ENCODE data around the gene SCART1.
"Not testable (repeated sequence)": the region's sequence is repeated elsewhere in the genome, so short reads cannot be mapped to it uniquely, and the experiment has no call there.

The SCART1 gene

DNA sequence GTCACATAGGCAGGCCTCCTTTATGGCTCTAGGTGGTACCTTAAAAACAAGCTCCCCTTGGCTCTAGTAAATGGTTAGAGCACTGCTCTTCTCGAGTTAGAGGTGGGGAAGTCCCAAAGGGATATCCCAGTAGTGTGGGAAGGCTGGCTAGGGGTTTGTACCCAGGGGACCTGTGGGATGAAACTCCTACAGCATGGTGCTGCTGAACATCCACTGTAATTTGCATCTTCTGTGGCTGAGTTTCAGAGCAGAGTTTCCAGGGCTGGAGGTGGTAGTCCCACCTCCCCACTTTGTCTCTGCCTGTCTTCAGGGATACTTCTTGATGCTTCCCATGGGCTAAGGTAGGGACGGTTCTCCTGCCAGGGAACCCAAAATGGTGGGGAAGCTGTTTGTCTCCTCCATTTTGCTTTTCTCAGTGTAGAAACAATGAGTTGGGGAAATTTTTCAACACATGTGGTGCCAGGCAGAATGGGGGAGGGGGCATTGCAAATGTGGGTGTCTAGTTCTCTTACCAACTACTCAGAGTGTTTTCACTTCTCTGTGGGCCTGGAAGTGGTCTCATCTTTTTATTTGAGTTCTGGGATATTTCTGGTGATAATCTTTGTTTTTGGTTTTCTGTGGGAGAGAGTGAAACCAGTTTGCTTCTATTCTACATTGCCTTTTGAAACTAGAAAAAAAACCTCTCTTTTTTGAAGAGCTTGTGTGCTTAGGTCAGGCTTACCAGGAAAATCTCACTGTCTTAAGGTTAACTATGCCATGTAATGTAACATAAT, 36.3 kb downstream of the SCART1 start:
- in situ Hi-C loops (cut with HindIII; ENCODE audit: low sequenced_read_pairs): no loop called here
- H3K4me3 ChIP-seq (ENCODE audit: low read depth, low read length): no peak overlapping the region
- TF ChIP-seq, protein P1, sequence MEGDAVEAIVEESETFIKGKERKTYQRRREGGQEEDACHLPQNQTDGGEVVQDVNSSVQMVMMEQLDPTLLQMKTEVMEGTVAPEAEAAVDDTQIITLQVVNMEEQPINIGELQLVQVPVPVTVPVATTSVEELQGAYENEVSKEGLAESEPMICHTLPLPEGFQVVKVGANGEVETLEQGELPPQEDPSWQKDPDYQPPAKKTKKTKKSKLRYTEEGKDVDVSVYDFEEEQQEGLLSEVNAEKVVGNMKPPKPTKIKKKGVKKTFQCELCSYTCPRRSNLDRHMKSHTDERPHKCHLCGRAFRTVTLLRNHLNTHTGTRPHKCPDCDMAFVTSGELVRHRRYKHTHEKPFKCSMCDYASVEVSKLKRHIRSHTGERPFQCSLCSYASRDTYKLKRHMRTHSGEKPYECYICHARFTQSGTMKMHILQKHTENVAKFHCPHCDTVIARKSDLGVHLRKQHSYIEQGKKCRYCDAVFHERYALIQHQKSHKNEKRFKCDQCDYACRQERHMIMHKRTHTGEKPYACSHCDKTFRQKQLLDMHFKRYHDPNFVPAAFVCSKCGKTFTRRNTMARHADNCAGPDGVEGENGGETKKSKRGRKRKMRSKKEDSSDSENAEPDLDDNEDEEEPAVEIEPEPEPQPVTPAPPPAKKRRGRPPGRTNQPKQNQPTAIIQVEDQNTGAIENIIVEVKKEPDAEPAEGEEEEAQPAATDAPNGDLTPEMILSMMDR (IDR thresholded peaks at IDR 0.05; ENCODE audit: low read depth, low read length): no peak
- no peak for DNase-seq (ENCODE audit: low read depth, low spot score)

DNA sequence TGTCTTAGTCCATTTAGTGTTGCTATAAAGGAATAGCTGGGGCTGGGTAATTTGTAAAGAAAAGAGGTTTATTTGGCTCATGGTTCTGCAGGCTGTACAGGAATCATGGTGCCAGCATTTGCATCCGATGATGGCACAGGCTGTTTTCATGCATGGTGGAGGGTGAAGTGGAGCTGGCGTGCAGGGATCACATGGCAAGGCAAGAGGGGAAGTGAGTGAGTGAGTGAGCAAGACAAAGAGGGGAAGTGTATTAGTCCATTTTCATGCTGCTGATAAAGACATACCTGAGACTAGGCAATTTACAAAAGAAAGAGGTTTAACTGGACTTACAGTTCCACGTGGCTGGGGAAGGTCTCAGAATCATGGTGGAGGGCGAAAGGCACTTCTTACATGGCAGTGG, 39.8 kb downstream of the SCART1 start:
- DNase-seq (ENCODE audit: low read depth, low spot score); H3K4me3 ChIP-seq (ENCODE audit: low read depth, low read length); in situ Hi-C loops (cut with HindIII; ENCODE audit: low sequenced_read_pairs): not testable (repeated sequence)

DNA sequence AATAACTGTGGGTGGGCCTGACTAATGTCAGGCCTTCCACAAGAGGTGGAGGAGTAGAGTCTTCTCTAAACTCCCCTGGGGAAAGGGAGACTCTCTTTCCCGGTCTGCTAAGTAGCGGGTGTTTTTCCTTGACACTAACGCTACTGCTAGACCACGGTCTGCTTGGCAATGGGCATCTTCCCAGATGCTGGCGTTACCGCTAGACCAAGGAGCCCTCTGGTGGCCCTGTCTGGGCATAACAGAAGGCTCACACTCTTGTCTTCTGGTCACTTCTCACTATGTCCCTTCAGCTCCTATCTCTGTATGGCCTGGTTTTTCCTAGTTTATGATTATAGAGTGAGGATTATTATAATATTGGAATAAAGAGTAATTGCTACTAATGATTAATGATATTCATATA, 43.6 kb downstream of the SCART1 start:
- TF ChIP-seq, protein P1 (IDR thresholded peaks at IDR 0.05; ENCODE audit: low read depth, low read length): peak; percentile 24
- H3K4me3 ChIP-seq (ENCODE audit: low read depth, low read length); in situ Hi-C loops (cut with HindIII; ENCODE audit: low sequenced_read_pairs); DNase-seq (ENCODE audit: low read depth, low spot score): not testable (repeated sequence)

DNA sequence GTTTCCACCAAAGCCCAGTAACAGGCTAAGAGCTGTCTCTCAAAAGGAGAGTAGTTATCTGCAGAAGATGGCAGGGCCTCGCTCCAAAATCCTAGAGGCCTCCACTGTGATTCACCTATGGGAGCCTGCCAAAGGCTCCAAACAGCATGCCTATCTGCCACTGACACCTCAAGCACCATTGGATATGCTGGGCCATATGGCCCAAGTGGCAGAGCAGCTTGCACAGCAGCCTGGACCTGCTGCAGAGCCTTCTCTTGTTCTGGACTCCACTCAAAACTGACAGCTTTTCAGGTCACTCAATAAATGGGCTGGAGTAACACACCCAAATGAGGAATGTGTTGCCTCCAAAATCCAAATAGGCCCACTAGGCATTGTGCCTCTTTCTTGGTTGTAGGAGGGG, 45.4 kb downstream of the SCART1 start:
- in situ Hi-C loops (cut with HindIII; ENCODE audit: low sequenced_read_pairs); H3K4me3 ChIP-seq (ENCODE audit: low read depth, low read length); DNase-seq (ENCODE audit: low read depth, low spot score): not testable (repeated sequence)

DNA sequence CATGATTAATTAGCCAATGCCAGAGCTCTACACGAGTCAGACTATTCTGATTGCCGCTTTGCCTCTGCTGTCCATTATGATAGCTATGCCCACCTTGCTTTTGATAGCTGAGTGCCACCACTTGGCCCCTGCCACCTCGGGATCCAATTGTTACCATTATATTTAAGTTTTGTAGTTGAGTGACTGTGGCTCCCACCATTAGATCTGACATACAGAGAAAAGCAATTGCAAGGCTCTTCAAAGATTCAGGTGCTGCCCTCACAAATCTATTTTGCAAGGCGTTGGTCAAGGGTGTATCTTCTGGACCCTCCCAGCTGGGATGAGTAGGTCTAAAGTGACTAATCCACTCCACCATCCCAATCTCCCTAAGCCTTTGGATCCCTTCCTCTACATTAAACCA, 47.2 kb downstream of the SCART1 start:
- H3K4me3 ChIP-seq (ENCODE audit: low read depth, low read length); DNase-seq (ENCODE audit: low read depth, low spot score); in situ Hi-C loops (cut with HindIII; ENCODE audit: low sequenced_read_pairs): not testable (repeated sequence)

DNA sequence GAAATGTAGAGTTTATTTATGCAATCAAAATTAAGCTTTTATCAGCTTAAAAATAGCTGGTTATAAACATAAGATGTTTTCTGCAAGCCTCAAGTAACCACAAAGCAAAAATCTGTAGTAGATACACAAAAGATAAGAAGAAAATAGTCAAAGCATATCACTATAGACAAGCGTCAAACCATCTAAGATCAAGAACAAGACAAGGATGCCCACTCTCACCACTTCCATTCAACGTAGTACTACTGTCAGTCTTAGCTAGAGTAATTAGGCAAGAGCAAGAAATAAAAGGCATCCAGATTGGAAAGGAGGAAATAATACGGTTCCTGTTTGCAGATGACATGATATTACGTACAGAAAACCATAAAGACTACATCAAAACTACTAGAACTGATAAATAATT, 56.0 kb downstream of the SCART1 start:
- H3K4me3 ChIP-seq (ENCODE audit: low read depth, low read length): no peak overlapping the region
- TF ChIP-seq, protein P1 (IDR thresholded peaks at IDR 0.05; ENCODE audit: low read depth, low read length): no peak
- in situ Hi-C loops (cut with HindIII; ENCODE audit: low sequenced_read_pairs): no loop called here

DNA sequence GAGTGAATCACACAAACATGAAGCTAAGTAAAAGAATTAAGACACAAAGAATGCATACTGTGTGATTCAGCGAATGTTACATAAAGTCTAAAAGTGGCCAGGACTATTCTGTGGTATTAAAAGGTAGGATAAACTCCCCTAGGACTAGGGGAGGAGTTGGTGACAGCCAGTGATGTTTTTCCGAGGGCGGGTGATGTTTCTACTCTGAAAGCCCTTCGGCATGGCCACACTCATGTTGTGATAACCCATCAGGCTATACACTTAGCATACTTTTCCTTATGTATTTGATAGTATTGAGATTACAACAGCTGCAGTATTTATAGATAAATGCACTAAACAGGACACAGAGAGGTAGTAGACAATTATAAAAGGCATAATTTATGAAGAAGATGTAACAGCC, 57.7 kb downstream of the SCART1 start:
- TF ChIP-seq, protein P1 (IDR thresholded peaks at IDR 0.05; ENCODE audit: low read depth, low read length): no peak
- no peak for DNase-seq (ENCODE audit: low read depth, low spot score)
- H3K4me3 ChIP-seq (ENCODE audit: low read depth, low read length): no peak overlapping the region
- in situ Hi-C loops (cut with HindIII; ENCODE audit: low sequenced_read_pairs): no loop called here

More for the DNA sequence above, 56.0 kb downstream of the SCART1 start:
- DNase-seq (ENCODE audit: low read depth, low spot score): no peak

DNA sequence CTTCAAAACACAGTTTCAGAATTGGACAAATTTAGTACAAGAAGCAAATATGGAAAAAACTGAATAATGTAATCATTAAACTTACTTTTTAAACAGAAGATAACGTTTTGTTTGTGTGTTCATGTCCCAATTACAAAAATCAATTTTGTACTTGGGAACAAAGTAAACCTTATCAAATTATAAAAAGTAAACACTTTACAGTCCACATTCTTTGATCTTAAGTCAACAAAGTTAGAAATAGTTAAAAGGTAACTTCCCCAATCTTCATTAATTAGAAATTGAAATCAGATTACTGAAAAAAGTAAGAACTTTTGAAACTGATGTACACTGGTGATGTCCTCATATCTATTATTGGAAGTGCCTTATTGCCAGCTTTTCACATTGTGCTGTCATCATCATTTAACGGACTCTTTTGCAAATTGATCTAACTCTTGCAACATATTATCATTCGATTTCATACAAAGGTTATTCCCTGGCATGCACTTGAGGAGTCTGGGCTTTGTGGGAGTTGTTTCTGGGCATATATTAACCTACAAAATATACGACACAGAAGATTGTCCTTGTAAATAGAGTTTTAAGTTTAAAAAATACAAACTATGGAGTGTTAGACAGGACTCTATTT, 58.3 kb downstream of the SCART1 start:
- in situ Hi-C loops (cut with HindIII; ENCODE audit: low sequenced_read_pairs): no loop called here
- no peak for DNase-seq (ENCODE audit: low read depth, low spot score)
- no peak overlapping the region for H3K4me3 ChIP-seq (ENCODE audit: low read depth, low read length)
- TF ChIP-seq, protein P1 (IDR thresholded peaks at IDR 0.05; ENCODE audit: low read depth, low read length): no peak
